NOMO-1 treated with DMSO at 0.1 percent for 48 hours (cell line): Measurements from ENCODE around the gene ERVFRD-1.

Experiments
- DNase-seq: peaks from one replicate; lab custom pipeline; 2025; ENCODE audit not compliant: unreplicated experiment; lab: John Stamatoyannopoulos, UW

Gene ERVFRD-1

GRCh38 chr6:11110921-11111768 lies at the start of gene ERVFRD-1:
ERVFRD-1 (minus strand) TSS chr6:11111725; CDS start chr6:11105310, 6,415 bp downstream.
- DNase-seq, result no peak

DNA sequence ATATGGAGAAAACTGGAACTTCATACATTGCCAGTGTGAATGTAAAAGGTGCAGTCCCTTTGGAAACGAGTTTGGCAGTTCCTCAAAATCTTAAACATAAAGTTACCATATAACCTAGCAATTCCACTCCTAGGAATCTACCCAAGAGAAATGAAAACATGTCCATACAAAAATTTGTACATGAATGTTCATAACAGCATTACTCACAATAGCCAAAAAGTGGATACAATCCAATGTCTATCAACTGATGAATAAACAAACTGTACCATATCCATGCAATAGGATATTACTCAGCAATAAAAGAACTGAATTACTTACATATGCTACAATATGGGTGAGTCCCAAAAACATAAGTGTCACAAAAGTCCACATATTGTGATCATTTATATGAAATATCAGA lies 48.7 kb upstream of the ERVFRD-1 start:
- DNase-seq, result no peak

GRCh38 chr6:11155589-11155988 lies 44.1 kb upstream of the ERVFRD-1 start:
- DNase-seq, result no peak

DNA sequence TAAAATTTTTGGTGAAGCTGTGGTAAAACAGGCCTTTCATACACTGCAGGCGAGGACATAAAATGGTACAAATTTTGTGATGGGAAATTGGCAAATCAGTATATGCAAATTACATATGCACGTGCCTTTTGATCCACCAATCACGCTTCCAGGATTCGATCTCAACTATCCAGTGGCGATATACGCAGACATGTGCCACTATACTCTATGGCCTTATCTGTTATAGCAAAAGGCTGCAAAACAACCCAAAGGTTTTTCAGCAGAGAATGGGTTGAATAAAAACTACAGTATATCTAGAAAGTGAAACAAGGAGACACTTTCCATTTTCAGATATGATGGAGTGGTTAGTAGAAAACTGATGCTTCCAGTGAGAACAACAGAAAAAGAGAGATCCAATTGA lies 41.9 kb upstream of the ERVFRD-1 start:
- DNase-seq, result no peak

- no peak for DNase-seq
These were observed 41.1 kb upstream of the ERVFRD-1 start for GRCh38 chr6:11152581-11152980.

- no peak for DNase-seq
These were observed 40.0 kb upstream of the ERVFRD-1 start for GRCh38 chr6:11151488-11151887.

- no peak for DNase-seq
These were observed 38.0 kb upstream of the ERVFRD-1 start for GRCh38 chr6:11149551-11149950.

DNA sequence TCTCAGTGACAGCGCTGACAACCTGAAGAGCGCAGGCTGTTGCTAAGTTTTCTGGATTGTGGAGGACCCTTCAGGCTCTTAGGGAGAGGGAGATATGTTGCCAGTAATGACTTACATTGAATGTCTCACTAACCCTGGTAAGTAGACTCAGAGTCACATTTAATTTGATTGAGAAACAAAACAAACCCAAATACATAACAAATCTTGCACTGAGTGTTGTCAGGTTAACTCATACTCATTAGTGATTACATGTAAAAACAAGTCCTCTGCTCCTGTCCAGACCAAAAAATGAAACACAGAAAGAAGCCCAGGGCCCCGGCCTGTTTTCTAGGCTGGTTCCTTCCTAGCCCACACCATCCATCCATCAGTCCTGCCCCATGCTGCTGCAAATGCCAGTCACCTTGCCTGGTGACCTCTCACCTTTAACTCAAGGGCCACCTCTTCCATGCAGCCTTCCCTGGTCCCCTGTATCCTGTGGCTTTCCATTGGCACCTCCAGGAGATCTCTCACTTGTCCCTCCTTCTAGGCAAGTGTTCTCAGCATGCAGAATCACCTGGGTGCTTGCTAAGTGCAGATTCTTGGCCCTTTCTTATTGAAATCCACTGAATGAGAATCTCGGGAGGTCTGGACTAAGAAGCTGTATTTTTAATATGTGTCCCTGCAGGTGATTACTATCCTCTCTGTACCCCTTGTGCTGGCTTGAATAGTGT lies 34.7 kb upstream of the ERVFRD-1 start:
- DNase-seq, result no peak

- DNase-seq, result peak; percentile 66
These were observed 32.9 kb upstream of the ERVFRD-1 start for GRCh38 chr6:11144393-11144851.

DNA sequence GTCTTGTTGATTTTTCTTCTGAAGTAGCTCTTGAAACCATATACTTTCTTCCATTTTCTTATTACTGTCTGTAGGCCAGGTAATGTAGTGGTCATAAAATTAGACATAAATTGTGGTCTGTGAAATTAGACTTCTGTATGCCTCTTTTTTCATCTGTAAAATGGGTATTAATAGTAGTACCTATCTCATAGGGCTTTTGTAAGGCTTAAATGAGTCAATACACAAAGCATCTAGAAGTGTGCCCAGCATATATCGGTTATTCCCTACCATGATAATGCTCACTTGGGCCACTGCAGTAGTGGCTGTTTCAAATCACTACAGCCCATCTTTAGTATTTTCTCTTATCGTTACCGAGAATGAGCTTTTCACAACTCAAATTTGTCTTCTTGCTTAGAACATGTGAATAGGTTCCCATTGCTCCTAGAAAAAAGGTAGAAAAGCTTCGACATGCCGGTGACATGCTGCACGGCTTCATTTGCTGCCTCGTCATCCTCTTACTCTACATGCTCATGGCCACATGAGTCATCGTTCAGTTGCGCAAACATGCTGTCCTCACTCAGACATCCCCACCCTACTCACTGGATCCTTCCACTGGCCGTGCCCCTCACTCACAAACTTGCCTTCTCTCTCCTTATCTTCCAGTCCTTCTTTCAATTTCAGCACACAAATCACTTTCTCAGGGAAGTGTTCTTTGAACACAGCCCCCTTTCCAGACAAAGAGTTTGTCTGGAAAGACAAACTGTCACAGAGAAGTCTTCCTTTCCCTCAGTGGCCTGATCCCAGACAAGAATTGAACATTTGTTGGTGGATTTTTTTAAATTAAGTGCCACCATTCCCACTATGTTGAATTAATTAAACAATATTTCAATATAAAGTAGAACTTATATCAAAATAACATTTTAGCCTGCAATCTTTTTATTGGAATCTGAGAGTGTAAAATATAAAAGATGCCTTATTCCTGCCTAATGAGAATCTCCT lies 32.2 kb upstream of the ERVFRD-1 start:
- DNase-seq, result peak; percentile 88

GRCh38 chr6:11142296-11143027 lies 30.9 kb upstream of the ERVFRD-1 start:
- peak; percentile 16 for DNase-seq

DNA sequence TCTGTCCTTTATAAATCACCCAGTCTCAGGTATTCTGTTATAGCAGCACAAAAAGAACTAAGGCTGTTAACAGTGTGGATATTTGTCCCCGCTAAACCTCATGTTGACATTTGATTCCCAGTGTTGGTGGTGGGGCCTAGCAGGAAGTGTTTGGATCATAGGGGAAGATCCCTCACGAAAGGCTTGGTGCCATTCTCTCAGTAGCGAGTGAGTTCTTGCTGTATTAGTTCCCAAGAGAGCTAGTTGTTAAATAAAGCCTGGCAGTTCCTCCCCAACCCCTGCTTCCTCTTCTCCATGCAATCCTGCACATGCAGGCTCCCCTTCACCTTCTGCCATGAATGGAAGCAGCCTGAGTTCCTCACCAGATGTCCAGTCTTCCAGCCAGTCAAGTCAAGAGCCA lies 29.8 kb upstream of the ERVFRD-1 start:
- DNase-seq, result no peak

- no peak for DNase-seq
These were observed 28.5 kb upstream of the ERVFRD-1 start for GRCh38 chr6:11140056-11140455.

DNA sequence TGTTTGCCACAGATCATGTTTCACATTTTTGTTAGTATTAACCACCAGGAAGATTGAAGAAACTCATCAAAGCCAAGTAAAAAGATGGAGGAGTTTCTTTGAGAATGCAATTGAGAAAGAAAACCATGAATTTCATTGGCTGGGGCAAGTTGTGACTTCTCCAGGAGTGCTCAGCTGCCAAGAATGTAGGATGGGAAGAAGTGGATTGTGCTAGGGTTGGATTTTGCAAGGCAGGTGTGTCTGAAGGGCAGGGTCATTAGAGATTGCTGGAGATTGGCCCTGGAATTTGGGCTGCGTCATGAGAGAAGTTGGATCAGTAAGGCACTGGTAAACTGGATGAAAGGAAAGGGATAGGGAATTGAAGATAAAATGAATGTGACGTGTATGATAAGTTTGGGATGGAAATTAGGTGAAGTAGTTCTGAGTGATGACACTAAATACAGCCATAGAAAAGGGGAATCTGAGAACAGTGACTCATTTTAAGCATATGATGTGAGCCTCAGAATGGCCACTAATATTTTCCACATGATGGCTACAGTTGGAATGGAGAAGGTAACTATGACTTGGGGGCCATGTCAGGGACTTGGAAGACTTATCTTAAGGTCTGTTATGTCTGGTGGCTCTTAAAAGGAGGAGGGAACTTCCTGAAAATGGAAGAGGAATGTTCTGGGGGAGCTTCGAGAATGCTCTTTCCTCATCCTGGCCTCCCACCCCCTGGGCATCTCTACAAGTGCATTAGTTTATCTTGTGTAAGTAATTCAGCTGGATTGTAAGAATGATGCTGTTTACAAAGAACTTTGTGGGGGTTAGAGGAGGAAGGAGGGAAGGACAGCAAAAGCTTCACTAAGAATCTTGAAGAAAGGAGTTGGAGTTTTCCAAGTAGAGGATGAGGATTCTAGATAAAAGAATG lies 27.8 kb upstream of the ERVFRD-1 start:
- peak; percentile 4 for DNase-seq

- no peak for DNase-seq
These were observed 25.3 kb upstream of the ERVFRD-1 start for GRCh38 chr6:11136809-11137208.

DNA sequence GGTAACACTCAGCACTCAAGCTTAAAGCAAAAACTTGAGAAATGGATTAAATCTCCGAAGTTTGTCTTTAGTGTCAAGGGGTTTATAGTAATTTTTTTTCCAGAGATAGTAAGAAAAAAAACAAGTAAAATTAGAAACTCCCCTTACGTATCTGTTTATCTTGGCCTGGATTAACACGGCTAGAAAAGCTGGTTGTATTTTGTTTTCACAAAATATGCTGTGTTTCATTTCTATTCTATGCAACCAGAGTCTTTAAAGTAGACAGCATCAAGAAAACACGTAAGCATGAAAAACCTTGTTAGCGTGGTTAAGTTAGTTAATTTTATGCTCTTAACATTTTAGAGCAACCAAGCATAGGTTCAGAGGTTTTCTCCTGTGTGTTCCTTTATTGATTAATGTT lies 21.8 kb upstream of the ERVFRD-1 start:
- DNase-seq, result no peak

- DNase-seq, result no peak
These were observed 20.8 kb upstream of the ERVFRD-1 start for GRCh38 chr6:11132194-11132888.

GRCh38 chr6:11130605-11131004 lies 19.1 kb upstream of the ERVFRD-1 start:
- DNase-seq, result no peak
